Measurements from ENCODE around the gene GCAT.

GCAT gene

DNA sequence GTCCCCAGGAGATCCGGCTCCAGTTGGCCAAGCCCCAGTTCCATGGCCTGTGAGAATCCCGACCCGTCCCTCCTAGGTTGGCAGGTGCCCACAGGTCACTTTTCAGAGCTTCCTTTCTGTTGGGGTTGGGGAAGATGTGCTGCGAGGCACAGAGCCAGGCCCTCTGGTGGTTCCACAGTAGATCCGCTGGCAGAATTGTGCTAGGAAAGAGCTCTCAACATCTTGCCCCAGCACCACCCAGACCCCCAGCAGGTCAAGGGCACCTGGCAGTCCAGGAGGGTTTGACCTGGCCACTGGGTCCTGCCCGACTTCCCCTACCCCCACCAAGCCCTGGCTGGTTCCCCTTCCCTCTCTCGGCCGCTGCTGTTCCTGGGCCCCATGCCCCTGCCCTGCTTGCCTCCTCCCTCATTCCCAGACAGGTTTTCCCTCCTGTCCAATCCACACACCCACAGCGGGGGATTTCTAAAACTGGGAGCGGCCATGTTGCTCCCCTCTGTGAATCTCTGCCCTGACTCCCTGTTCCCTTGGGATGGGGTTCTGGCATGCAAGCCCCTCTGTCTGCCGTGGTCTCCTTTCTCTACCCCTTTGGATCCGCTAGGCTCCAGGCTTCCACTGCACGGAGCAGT lies 26.2 kb upstream of the GCAT start:
- in situ Hi-C loops (cut with MboI; ENCODE audit: low sequenced_read_pairs), result no loop called here

DNA sequence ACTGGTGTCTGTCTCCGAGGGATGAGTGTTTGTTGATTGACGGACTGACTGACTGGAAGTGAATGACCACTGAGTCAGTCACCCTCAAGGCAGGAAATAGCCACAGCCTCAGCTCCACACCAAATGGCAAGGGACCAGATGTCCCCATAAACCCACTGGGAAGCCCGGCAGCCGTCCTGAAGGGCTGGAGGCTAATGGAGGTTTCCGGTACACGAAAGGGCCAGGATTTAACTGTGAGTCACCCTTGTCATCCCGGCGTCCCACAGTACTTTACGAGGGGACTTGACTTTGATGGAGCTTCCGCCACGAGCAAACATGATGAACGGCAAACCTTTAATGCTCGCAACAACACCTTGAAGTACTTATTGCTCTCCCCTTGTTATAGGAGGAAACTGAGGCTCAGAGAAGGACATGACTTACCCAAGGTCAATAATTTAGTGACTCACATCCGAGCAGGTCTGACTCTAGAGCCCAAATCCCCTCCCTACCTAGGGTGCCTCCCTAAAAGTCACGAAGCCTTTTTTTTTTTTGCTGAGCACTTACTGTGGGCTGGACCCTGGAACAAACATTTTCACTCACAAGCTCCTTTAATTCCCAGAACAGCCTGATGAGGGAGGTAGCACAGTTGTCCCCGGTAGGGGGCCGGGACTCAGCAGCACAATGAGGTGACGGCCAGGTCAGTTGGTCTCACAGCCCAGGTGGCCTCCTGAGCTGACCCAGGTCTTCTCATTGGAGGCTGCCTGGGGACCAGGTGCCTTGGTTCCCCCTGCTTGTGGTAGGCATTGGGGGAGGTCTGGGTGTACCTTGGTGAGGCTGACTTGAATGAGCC lies 25.2 kb upstream of the GCAT start:
- in situ Hi-C loops (cut with MboI; ENCODE audit: low sequenced_read_pairs), result no loop called here

DNA sequence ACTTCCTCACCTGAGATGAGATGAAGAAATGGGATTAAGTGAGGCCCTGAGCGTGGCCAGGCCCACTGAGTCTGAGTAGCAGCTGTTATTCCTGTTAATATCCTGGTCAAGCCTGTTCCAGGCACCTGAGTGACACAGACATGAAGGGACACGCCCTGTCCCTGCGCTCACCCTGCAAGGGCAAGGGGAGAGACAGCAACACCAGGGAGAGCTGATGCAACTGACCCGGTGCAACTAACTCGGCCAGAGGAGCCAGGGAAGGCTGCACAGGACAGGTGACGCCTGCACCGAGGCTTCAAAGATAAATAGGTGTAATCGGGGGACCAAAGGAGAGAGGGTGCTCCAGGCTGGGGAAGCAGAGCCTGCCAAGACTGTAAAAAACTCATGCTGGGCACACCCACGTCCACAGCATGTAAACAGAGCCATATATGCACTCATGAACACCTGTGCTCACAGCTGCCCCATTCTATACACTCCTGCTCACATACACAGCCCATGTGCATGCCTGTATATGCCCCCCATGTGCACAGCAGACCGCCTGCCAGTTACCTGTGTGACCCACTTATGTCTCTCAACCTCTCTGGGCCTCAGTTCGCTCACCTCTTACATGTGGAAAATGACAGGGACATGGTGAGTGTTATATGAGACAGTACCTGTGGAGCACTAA lies 22.8 kb upstream of the GCAT start:
- in situ Hi-C loops (cut with MboI; ENCODE audit: low sequenced_read_pairs), result no loop called here

GRCh38 chr22:37790234-37790633 lies 17.5 kb upstream of the GCAT start:
- in situ Hi-C loops (cut with MboI; ENCODE audit: low sequenced_read_pairs), result loop anchor here (10.0 kb wide), 1 partner anchor 165 kb away; no protein-coding TSS in a partner anchor

DNA sequence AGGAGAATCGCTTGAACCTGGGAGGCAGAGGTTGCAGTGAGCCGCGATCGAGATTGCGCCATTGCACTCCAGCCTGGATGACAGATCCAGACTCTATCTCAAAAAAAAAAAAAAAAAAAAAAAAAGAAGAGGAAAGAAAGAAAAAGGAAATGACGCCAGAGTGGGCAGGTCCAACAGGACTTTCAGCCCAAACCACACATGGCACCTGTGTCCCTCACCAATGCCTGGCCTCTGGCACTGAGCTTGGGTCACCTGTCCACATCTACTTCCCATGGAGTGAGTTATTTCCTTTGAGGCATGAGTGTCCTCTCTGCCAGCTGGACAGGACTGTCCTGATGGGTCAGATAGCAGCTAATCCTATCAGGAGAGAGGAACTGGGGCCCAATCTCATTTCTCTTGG lies 15.2 kb upstream of the GCAT start:
- in situ Hi-C loops (cut with MboI; ENCODE audit: low sequenced_read_pairs), result loop anchor here (10.0 kb wide), 1 partner anchor 168 kb away; no protein-coding TSS in a partner anchor

DNA sequence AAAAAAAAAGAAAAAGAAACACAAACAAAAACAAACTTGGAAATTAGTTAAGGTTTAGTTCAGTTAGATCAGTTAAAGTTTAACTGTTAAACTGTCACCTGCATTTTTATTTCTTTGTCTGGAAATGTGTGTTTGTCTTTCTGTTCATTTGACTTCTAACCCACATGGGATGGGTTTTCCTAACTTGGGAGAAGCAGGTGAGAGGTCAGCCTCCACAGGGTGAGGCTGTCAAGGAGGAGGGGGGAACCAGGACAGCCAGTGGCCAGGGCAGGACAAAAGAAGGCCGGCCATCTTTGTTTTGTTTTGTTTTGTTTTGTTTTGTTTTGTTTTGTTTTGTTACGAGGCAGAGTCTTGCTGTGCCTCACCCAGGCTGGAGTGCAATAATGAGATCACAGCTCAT lies 13.4 kb upstream of the GCAT start:
- in situ Hi-C loops (cut with MboI; ENCODE audit: low sequenced_read_pairs), result loop anchor here (10.0 kb wide), 1 partner anchor 170 kb away; no protein-coding TSS in a partner anchor

DNA sequence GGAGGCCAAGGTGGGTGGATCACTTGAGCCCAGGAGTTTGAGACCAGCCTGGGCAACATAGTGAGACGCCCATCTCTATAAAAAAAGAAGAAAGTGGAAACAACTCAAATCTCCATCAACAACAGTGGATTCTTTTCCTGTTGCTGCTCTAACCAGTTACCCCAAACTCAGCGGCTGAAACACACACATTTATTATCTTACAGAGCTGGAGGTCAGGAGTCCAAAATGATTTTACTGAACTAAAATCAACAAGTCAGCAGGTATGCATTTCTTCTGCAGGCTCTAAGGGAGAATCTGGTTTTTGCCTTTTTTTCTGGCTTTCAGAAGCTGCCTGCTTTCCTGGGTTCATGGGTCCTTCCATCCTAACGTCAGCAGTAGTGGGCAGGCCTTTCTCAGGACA lies 11.7 kb upstream of the GCAT start:
- in situ Hi-C loops (cut with MboI; ENCODE audit: low sequenced_read_pairs), result loop anchor here (10.0 kb wide), 1 partner anchor 171 kb away; no protein-coding TSS in a partner anchor

DNA sequence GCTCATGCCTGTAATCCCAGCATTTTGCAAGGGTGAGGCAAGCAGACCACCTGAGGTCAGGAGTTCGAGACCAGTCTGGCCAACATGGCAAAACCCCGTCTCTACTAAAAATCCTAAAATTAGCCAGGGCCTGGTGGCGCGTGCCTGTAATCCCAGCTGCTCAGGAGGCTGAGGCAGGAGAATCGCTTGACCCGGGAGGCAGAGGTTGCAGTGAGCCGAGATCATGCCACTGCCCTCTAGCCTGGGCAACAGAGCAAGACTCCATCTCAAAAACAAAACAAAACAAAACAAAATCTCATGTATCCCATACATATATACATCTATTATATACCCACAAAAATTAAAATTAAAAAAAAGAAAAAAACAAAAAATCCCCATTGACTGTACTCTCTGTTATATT lies 10.5 kb upstream of the GCAT start:
- in situ Hi-C loops (cut with MboI; ENCODE audit: low sequenced_read_pairs), result loop anchor here (10.0 kb wide), 1 partner anchor 172 kb away; no protein-coding TSS in a partner anchor

DNA sequence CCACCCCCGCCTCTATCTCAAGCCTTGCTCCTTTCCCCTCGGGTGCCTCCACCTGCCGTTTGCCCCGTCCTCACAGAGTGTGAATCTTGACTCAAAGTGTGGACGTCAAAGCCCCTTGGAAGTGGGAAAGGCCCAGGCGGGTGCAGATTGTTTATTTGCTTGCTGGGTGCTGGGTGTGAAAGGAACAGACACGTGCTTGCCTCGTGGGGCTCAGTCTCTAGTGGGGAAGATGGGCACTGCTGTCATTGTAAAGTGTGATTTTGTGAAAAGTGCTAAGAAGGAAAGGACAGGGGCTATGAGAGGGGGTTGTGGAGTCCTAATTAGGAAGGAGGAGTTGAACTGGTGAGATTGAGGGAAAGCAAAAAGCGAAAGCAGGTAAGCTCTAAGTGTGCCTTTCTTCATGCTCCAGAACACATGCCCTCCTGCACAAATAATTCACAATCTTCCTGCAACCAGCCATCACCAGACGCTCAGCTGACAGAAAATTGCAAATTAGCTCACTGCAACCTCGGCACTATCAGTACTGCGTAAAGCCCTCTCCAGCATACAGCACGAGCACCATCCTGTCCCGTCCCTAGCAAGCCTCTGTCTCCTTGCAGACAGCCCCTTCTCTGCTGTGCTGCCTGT lies 9.7 kb upstream of the GCAT start:
- in situ Hi-C loops (cut with MboI; ENCODE audit: low sequenced_read_pairs), result loop anchor here (10.0 kb wide), 1 partner anchor 173 kb away; no protein-coding TSS in a partner anchor

- in situ Hi-C loops (cut with MboI; ENCODE audit: low sequenced_read_pairs), result loop anchor here (10.0 kb wide), 1 partner anchor 175 kb away; no protein-coding TSS in a partner anchor
Measured at GRCh38 chr22:37799979-37800378, 7.8 kb upstream of the GCAT start.

- in situ Hi-C loops (cut with MboI; ENCODE audit: low sequenced_read_pairs), result no loop called here
Measured at GRCh38 chr22:37801946-37802309, 5.8 kb upstream of the GCAT start.

DNA sequence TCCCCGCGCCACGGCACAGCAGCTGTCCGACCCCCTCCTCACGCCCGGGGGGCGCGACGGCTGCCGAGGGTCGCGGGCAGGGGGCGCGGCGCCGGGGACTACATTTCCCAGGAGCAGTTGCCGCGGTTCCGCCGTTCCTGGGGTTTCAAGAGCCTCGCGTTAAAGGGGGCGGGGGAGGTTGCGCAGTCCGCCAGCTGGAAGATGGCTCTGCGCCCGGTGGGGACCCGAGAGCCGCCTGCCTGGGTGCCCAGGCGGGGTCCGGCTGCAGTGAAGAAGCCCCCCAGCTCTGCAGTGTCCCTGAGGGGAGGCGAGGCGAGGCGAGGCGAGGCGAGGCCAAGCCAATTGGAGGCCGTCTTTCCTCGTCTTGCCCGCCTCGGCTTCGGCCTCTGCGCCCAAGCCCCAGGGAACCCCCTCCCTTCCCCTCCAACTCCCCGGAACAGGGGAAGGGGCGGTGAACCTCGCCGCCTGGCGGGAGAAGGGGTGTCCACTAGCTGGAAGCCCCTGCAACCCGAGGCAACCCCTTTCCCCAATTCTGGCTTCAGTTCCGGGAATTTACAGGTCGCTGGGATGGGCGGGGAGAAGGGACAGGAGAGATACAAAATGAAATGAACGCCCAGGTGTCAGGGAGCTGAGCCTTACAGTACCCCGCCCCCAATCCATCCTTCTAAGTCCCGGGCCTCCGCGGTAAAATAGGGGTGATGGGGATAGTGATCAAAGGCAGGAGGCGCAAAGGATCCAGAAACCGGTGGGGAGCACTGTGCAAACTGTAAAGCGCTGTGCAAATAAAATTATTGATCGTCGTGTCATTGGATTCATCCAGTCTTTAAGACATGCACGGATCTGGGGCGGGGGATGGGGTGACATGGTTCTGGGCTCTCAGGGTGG lies 5.2 kb upstream of the GCAT start:
- in situ Hi-C loops (cut with MboI; ENCODE audit: low sequenced_read_pairs), result no loop called here

GRCh38 chr22:37803195-37803638 lies 4.5 kb upstream of the GCAT start:
- in situ Hi-C loops (cut with MboI; ENCODE audit: low sequenced_read_pairs), result no loop called here

- in situ Hi-C loops (cut with MboI; ENCODE audit: low sequenced_read_pairs), result no loop called here
Measured at GRCh38 chr22:37803639-37804351, 3.9 kb upstream of the GCAT start.

DNA sequence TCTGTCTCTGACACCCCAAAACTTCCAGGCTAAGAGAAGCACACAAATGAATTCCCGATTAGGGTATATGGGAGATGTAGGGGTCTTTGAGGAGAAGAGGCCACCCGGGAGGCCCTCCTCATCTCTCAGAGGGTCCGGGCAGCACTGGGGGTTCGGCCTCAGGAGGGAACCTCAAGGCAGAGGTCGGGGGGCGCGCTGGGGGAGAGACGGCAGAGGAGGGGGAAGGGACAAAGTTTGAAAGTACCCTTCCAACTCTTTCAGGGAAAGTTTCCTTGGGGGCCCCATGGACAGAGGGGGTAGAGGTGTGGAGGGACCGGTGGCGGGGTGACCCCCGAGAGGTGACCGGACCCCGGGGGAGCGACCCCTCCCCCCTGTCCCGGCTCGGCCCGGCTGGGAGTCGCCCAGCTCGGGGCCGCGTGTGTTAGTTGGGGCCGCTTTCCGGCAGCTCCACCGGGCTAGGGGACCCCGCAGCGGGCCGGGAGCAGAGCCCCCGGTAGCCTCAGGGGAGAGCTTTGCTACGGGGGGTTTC lies 3.3 kb upstream of the GCAT start:
- in situ Hi-C loops (cut with MboI; ENCODE audit: low sequenced_read_pairs), result no loop called here

DNA sequence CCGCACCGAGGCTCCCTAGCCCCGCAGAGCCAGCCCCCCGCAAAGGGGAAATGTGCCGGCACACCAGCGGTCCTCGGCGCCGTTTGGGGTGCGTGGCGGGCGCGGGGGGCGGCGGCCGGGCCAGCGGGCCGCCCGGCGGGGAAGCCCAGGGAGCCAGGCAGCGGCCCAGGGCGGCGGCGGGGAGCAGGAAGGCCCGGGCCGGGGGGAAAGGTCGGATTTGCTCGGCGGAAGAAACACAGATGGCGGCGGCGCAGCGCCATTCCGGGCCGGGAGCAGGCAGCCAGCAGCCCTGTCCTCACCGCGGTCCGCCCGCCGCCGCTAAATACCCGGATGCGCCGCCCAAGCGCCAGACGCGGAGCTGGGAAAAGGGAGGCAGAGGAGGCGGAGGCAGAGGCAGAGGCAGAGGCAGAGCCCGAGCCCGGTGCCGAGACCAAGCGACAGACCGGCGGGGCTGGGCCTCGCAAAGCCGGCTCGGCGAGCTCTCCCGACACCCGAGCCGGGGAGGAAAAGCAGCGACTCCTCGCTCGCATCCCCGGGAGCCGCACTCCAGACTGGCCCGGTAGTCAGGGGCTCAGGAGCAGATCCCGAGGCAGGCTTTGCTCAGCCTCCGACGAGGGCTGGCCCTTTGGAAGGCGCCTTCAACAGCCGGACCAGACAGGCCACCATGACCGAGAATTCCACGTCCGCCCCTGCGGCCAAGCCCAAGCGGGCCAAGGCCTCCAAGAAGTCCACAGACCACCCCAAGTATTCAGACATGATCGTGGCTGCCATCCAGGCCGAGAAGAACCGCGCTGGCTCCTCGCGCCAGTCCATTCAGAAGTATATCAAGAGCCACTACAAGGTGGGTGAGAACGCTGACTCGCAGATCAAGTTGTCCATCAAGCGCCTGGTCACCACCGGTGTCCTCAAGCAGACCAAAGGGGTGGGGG lies 2.6 kb upstream of the GCAT start:
- in situ Hi-C loops (cut with MboI; ENCODE audit: low sequenced_read_pairs), result no loop called here

- in situ Hi-C loops (cut with MboI; ENCODE audit: low sequenced_read_pairs), result no loop called here
Measured at GRCh38 chr22:37805810-37806277, 1.9 kb upstream of the GCAT start.

Data from HL-60/S4 (cell line).